ENCODE data around the gene CAP1.
A peak's percentile ranks its signal among the peaks of the same experiment; 100 is the strongest.

The CAP1 gene

DNA sequence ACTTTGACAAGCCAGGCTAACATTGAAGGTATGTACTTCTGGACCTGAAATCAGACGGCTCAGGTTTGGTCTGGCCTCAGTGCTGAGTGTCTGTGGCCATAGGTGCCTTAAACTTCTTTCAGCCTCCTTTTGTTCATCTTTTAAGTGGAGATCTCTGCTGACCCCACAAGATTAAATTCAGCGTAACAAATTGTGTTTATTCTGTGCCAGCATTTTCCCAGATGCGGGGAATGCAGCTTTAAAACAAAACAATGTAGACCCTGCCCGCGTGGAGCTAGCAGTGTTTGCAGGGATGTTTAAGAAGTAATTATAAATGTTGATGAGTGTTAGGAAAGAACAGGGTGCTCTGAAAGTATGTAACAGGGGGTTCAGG, 923 bp downstream of the CAP1 start:
- TF ChIP-seq, protein P1, sequence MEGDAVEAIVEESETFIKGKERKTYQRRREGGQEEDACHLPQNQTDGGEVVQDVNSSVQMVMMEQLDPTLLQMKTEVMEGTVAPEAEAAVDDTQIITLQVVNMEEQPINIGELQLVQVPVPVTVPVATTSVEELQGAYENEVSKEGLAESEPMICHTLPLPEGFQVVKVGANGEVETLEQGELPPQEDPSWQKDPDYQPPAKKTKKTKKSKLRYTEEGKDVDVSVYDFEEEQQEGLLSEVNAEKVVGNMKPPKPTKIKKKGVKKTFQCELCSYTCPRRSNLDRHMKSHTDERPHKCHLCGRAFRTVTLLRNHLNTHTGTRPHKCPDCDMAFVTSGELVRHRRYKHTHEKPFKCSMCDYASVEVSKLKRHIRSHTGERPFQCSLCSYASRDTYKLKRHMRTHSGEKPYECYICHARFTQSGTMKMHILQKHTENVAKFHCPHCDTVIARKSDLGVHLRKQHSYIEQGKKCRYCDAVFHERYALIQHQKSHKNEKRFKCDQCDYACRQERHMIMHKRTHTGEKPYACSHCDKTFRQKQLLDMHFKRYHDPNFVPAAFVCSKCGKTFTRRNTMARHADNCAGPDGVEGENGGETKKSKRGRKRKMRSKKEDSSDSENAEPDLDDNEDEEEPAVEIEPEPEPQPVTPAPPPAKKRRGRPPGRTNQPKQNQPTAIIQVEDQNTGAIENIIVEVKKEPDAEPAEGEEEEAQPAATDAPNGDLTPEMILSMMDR (IDR thresholded peaks at IDR 0.05; ENCODE audit: low read length), result no peak
- TF ChIP-seq EZH2phosphoT487 (IDR thresholded peaks at IDR 0.05; ENCODE audit: low read length), result no peak
- no peak for TF ChIP-seq EZH2 (optimal IDR thresholded peaks at IDR 0.05; ENCODE audit: low read depth, low read length)
- DNase-seq, result no peak
- H3K9ac ChIP-seq (ENCODE audit: low read length), result peak overlapping the region; percentile 86; the same call in 1 of the 2 replicates
- H4K20me1 ChIP-seq (ENCODE audit: insufficient read depth, low read length), result no peaks in the 10 kb centered on the region
- no peak overlapping the region for H3K27ac ChIP-seq (ENCODE audit: low read length)
- H3K4me1 ChIP-seq (ENCODE audit: low read length), result peaks cover 22% of the 10 kb centered on the region
- no peaks in the 10 kb centered on the region; the same call in 1 of the 2 replicates for H3K36me3 ChIP-seq (replicated peaks; ENCODE audit: insufficient read depth, low read length)
- H3F3A ChIP-seq (ENCODE audit: insufficient read depth, low read length), result peaks cover 17% of the 10 kb centered on the region
- peaks cover 59% of the 10 kb centered on the region for H3K79me2 ChIP-seq (ENCODE audit: low read length)
- H3K9me3 ChIP-seq (replicated peaks; ENCODE audit: insufficient read depth, low read length), result no peaks in the 10 kb centered on the region
- H2AFZ ChIP-seq (ENCODE audit: low read length), result no peak overlapping the region
- no peaks in the 10 kb centered on the region for H3K27me3 ChIP-seq (replicated peaks; ENCODE audit: insufficient read depth, low read length)
- peak overlapping the region; percentile 99 for H3K4me3 ChIP-seq (ENCODE audit: low read length)
- no peaks in the 10 kb centered on the region for H3K9me2 ChIP-seq (replicated peaks; ENCODE audit: insufficient read depth, low read length)
- H3K4me2 ChIP-seq (ENCODE audit: low read depth, low read length), result peak overlapping the region; percentile 81

GRCh38 chr1:40042341-40042740, 1.8 kb downstream of the CAP1 start:
- Histone ChIP-seq H3K9ac (ENCODE audit: low read length) (no peak overlapping the region), H3K9me3 (replicated peaks; ENCODE audit: insufficient read depth, low read length) (no peaks in the 10 kb centered on the region), H3K36me3 (replicated peaks; ENCODE audit: insufficient read depth, low read length) (no peaks in the 10 kb centered on the region; the same call in 1 of the 2 replicates), H3K9me2 (replicated peaks; ENCODE audit: insufficient read depth, low read length) (no peaks in the 10 kb centered on the region), H3K4me2 (ENCODE audit: low read depth, low read length) (peak overlapping the region; percentile 81; the same call in 1 of the 2 replicates), H4K20me1 (ENCODE audit: insufficient read depth, low read length) (no peaks in the 10 kb centered on the region), H3K4me1 (ENCODE audit: low read length) (peaks cover 22% of the 10 kb centered on the region), H3F3A (ENCODE audit: insufficient read depth, low read length) (peaks cover 17% of the 10 kb centered on the region), H3K27ac (ENCODE audit: low read length) (no peak overlapping the region), H3K4me3 (ENCODE audit: low read length) (0 out of 2 replicates have a peak overlapping the region, but pooled peaks have one; percentile 20), H2AFZ (ENCODE audit: low read length) (no peak overlapping the region), H3K27me3 (replicated peaks; ENCODE audit: insufficient read depth, low read length) (no peaks in the 10 kb centered on the region), H3K79me2 (ENCODE audit: low read length) (peaks cover 68% of the 10 kb centered on the region)
- DNase-seq, result no peak
- TF ChIP-seq EZH2phosphoT487 (IDR thresholded peaks at IDR 0.05; ENCODE audit: low read length) (no peak), EZH2 (optimal IDR thresholded peaks at IDR 0.05; ENCODE audit: low read depth, low read length) (no peak)
- TF ChIP-seq, protein P1 (IDR thresholded peaks at IDR 0.05; ENCODE audit: low read length), result no peak

DNA sequence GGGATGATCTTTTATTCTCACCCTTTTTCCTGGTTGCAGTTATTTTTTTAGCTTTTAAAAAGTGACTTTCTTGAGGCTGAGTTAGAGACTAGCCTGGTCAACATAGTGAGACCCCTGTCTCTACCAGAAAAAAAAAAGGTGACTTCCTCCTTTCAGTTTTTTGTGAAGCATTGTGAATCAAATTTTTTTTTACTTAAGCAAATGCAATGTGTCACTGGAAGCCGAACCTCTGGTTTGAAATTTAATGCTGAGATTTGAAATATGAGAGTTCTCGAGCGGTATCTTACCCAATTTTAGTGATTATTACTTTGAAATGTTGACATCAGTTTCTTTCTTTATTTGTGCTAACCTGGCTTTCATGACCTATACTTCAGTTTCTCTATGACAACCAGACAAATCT, 3.6 kb downstream of the CAP1 start:
- DNase-seq, result no peak
- no peak overlapping the region for H3K4me2 ChIP-seq (ENCODE audit: low read depth, low read length)
- H3K4me1 ChIP-seq (ENCODE audit: low read length), result peaks cover 11% of the 10 kb centered on the region
- peaks cover 11% of the 10 kb centered on the region for H3F3A ChIP-seq (ENCODE audit: insufficient read depth, low read length)
- H3K36me3 ChIP-seq (replicated peaks; ENCODE audit: insufficient read depth, low read length), result no peaks in the 10 kb centered on the region; the same call in 1 of the 2 replicates
- no peak overlapping the region for H2AFZ ChIP-seq (ENCODE audit: low read length)
- no peaks in the 10 kb centered on the region for H3K27me3 ChIP-seq (replicated peaks; ENCODE audit: insufficient read depth, low read length)
- H3K4me3 ChIP-seq (ENCODE audit: low read length), result no peak overlapping the region
- H3K9me2 ChIP-seq (replicated peaks; ENCODE audit: insufficient read depth, low read length), result no peaks in the 10 kb centered on the region
- no peaks in the 10 kb centered on the region for H4K20me1 ChIP-seq (ENCODE audit: insufficient read depth, low read length)
- no peak overlapping the region for H3K27ac ChIP-seq (ENCODE audit: low read length)
- peaks cover 86% of the 10 kb centered on the region for H3K79me2 ChIP-seq (ENCODE audit: low read length)
- TF ChIP-seq, protein P1 (IDR thresholded peaks at IDR 0.05; ENCODE audit: low read length), result no peak
- TF ChIP-seq EZH2phosphoT487 (IDR thresholded peaks at IDR 0.05; ENCODE audit: low read length), result no peak
- no peaks in the 10 kb centered on the region for H3K9me3 ChIP-seq (replicated peaks; ENCODE audit: insufficient read depth, low read length)
- H3K9ac ChIP-seq (ENCODE audit: low read length), result no peak overlapping the region
